GM19455 (cell line): ENCODE measurements around the gene ASCC3.

ENCODE experiments used
- ATAC-seq: cut with Tn5 transposase; IDR thresholded peaks from one replicate; pipeline ENCODE4 v1.9.1; 2021; ENCODE audit not compliant: unreplicated experiment

ASCC3 gene

GRCh38 chr6:100730001-100730980 lies 150.8 kb downstream of the ASCC3 start:
- no peak for ATAC-seq

DNA sequence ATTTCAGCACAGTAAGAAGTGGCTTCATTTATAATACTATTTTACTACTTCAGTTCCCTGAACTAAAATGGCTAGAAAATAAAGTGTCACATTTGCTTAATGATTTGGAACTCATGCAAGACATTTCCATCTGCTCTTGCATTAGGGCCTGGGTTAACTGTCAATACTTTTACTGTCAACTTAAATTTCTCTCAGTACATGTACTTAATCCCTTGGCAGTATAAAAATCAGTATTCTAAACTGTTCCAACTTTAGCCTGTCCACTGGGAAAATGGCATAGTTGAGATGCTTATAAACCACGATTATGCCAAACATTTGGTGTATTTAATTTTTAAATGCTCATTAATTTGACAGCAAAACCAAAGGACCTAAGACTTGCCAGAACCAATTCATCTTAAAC lies 154.5 kb downstream of the ASCC3 start:
- no peak for ATAC-seq

DNA sequence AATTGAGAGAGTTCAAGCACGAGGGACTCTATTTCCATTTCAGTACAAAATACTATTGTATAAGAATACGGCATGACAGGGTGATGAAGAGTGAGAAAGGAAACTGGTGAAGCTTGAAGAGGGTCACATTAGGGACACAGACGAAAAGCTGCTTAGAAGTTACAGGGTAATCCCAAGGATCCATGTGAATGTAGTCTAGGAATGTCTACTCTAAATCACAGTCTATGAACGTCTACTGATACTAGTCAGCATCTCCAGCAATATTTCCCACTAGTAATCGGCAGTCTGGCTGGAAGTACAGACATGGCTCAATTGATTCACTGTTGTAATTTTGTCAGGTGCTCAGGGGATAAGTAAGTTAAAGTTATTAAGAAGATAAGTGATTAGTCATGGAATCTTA lies 156.4 kb downstream of the ASCC3 start:
- ATAC-seq: no peak

- no peak for ATAC-seq
These were observed 156.9 kb downstream of the ASCC3 start for GRCh38 chr6:100724222-100724621.

GRCh38 chr6:100721256-100721655 lies 159.9 kb downstream of the ASCC3 start:
- no peak for ATAC-seq

GRCh38 chr6:100719883-100720682 lies 161.0 kb downstream of the ASCC3 start:
- no peak for ATAC-seq

DNA sequence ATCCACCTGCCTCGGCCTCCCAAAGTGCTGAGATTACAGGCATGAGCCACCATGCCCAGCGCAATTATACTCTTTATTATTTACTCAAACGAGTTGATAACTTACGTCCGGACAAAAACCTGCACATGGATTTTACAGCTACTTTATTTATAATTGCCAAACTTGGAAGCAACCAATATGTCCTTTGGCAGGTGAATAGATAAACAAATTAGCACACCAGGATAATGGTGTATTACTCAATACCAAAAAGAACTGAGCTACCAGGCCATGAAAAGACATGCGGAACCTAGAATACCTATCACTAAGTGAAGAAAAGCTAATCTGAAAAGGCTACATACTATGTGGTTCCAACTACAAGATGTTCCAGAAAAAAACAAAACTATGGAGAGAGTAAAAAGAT lies 168.1 kb downstream of the ASCC3 start:
- no peak for ATAC-seq

DNA sequence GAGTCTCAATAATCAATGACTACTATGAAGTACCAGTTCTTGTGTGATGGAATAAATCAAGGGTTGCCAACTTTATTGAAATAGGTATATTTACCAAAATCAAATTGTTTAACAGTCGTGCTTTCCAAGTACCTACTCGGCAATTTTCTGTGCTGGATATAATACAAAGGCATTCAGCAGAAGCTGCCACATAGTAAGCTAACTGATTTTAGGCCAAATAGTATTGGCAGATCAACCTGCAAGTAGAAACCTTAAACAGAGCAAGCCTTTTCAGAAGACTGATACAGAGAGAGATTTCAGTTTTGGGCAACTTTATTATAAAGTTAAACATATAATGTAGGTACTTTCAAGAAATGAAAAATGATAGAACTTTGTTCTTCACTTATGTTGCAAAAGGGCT lies 174.6 kb downstream of the ASCC3 start:
- no peak for ATAC-seq

- no peak for ATAC-seq
These were observed 176.2 kb downstream of the ASCC3 start for GRCh38 chr6:100704961-100705360.

DNA sequence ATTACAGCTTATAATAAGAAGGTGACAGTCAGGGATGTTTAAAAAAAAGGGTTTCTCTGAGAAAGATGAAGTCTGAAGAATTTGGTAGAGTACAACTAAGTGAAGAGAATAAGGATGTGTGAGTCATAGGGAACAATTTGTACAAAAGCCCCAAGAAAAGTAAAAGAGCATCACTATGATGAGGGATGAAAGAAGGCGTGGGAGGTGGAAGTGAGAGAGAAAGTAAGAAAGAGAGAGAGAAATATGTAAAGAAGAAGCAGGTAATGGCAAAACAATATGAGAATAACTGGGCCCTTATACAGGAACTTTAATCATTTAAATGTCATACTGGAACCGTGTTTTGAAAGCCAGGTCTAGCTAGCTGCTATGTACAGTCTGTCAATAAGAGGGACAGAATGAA lies 179.4 kb downstream of the ASCC3 start:
- ATAC-seq: no peak

- no peak for ATAC-seq
These were observed 181.1 kb downstream of the ASCC3 start for GRCh38 chr6:100700009-100700408.

- no peak for ATAC-seq
These were observed 185.7 kb downstream of the ASCC3 start for GRCh38 chr6:100695445-100695844.

GRCh38 chr6:100693249-100693927 lies 187.7 kb downstream of the ASCC3 start:
- no peak for ATAC-seq

GRCh38 chr6:100691972-100692371 lies 189.2 kb downstream of the ASCC3 start:
- ATAC-seq: no peak

DNA sequence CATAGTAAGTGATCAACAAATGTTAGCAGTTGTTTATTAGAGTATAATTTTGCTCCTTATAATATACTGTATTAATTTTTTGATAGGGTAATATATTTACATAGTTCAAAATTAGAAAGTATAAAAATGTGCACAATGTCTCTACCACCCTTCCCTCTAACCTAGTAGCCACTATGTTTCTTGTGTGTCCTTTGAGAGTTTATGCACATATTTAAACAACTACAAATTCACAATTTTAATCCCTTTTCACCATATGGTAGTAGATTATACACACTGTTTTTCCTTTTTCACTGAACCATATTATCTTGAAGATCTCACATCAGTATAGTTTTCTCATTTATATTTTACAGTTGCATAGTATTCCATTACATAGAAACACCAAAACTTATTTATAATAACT lies 194.9 kb downstream of the ASCC3 start:
- no peak for ATAC-seq

- ATAC-seq: no peak
These were observed 195.4 kb downstream of the ASCC3 start for GRCh38 chr6:100685747-100686146.

GRCh38 chr6:100680163-100680562 lies 201.0 kb downstream of the ASCC3 start:
- ATAC-seq: no peak

DNA sequence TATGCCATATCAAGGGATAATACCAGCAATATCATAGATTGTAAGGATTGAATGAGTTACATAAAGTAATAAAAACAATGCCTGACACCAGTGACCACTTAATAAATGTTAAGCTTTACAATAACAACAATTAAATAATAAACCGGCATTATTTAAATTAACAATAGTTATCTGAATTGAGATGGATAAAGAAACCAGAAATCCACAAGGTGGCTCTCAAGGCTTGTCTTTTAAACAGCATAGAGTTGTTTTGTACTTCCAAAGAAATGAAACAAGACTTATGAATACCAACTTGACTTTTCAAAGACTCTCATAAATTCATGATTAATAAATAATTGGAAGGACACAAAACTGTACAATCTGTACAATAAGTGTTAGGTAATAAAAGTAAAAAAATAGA lies 203.1 kb downstream of the ASCC3 start:
- ATAC-seq: no peak

DNA sequence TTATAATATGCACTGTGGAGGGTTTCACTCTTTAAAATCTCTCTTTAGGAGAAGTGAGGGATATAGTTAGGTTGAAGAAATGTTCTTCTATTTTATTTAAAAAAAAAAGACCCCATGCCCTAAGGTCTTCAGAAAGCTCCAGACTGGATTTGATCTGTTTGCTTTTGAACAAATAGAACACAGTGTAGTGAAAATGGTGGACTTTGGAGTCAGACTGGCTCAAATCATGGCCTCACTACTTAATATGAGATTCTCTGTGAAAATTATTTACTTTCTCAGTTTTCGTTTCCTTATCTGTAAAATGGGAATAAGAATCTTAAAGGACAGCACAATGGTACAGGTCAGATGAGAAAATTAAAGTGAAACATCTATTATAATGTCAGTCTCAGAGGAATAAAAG lies 203.9 kb downstream of the ASCC3 start:
- ATAC-seq: no peak

- ATAC-seq: no peak
These were observed 207.5 kb downstream of the ASCC3 start for GRCh38 chr6:100673641-100674040.

DNA sequence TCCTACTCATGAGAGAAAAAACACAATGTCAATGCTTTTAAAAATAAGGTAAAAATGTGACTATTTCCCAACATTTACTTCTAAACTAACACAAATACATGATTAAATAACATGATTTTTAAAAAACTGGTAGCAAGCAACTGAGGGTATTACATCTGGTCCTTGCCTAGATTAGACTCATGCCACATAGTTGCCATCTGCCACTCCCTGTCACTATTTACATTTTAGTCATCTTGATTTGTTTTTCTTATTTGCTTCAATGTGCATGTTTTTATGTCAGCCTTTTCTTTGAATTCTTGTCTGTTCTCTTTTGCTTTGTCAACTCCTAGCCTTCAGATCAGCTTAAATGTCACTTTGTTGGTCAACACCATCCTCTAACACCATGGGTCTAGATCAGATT lies 209.4 kb downstream of the ASCC3 start:
- no peak for ATAC-seq
